ENCODE results near the gene SMG6. TPM values are rescaled to one million over a fixed set of nuclear protein-coding genes. Genes with fewer than 3 reads are reported as not detected.
A peak's percentile ranks its signal among the peaks of the same experiment; 100 is the strongest.

SMG6 gene
- total and polyA plus RNA-seq, 2 experiments from 2014 or later: 23.0 to 50.8 TPM

- Histone ChIP-seq H3K36me3 (no peaks in the 10 kb centered on the region), H3K27me3 (no peaks in the 10 kb centered on the region), H3K9me3 (ENCODE audit: low read depth) (no peaks in the 10 kb centered on the region), H3K4me3 (no peak overlapping the region), H3K27ac (no peak overlapping the region), H3K4me1 (ENCODE audit: low read depth) (peaks cover 22% of the 10 kb centered on the region)
- DNase-seq (ENCODE audit: low read depth in 1 of 2, low spot score in 1 of 2): no peak
- TF ChIP-seq CTCF (IDR thresholded peaks at IDR 0.05; ENCODE audit: low read depth, low read length): no peak
Observed at GRCh38 chr17:2108170-2108569, 195.4 kb downstream of the SMG6 start.

GRCh38 chr17:2107506-2107905 is 196.1 kb downstream of the SMG6 start:
- H3K9me3 ChIP-seq (ENCODE audit: low read depth): no peaks in the 10 kb centered on the region
- no peak overlapping the region for H3K27ac ChIP-seq
- no peak for TF ChIP-seq CTCF (IDR thresholded peaks at IDR 0.05; ENCODE audit: low read depth, low read length)

GRCh38 chr17:2107050-2107449 is 196.5 kb downstream of the SMG6 start:
- H3K4me1 ChIP-seq (ENCODE audit: low read depth): peaks cover 20% of the 10 kb centered on the region
- DNase-seq (ENCODE audit: low read depth in 1 of 2, low spot score in 1 of 2): no peak
- no peak overlapping the region for H3K4me3 ChIP-seq
- no peak for TF ChIP-seq CTCF (IDR thresholded peaks at IDR 0.05; ENCODE audit: low read depth, low read length)
- no peaks in the 10 kb centered on the region for H3K36me3 ChIP-seq
- no peak overlapping the region for H3K27ac ChIP-seq
- H3K27me3 ChIP-seq: no peaks in the 10 kb centered on the region
- H3K9me3 ChIP-seq (ENCODE audit: low read depth): no peaks in the 10 kb centered on the region

More at GRCh38 chr17:2107506-2107905, 196.1 kb downstream of the SMG6 start:
- peaks cover 20% of the 10 kb centered on the region for H3K4me1 ChIP-seq (ENCODE audit: low read depth)
- DNase-seq (ENCODE audit: low read depth in 1 of 2, low spot score in 1 of 2): no peak
- no peak overlapping the region for H3K4me3 ChIP-seq
- no peaks in the 10 kb centered on the region for H3K36me3 ChIP-seq
- H3K27me3 ChIP-seq: no peaks in the 10 kb centered on the region

GRCh38 chr17:2106308-2106955 is 197.2 kb downstream of the SMG6 start:
- Histone ChIP-seq H3K27me3 (no peaks in the 10 kb centered on the region), H3K36me3 (no peaks in the 10 kb centered on the region), H3K4me1 (ENCODE audit: low read depth) (peaks cover 20% of the 10 kb centered on the region), H3K27ac (peak overlapping the region; percentile 71), H3K4me3 (no peak overlapping the region), H3K9me3 (ENCODE audit: low read depth) (no peaks in the 10 kb centered on the region)
- no peak for DNase-seq (ENCODE audit: low read depth in 1 of 2, low spot score in 1 of 2)
- TF ChIP-seq CTCF (IDR thresholded peaks at IDR 0.05; ENCODE audit: low read depth, low read length): no peak

GRCh38 chr17:2105663-2106062 is 197.9 kb downstream of the SMG6 start:
- H3K27me3 ChIP-seq: no peaks in the 10 kb centered on the region
- H3K9me3 ChIP-seq (ENCODE audit: low read depth): no peaks in the 10 kb centered on the region
- peak overlapping the region; percentile 71 for H3K27ac ChIP-seq
- TF ChIP-seq CTCF (IDR thresholded peaks at IDR 0.05; ENCODE audit: low read depth, low read length): no peak
- H3K36me3 ChIP-seq: no peaks in the 10 kb centered on the region
- DNase-seq (ENCODE audit: low read depth in 1 of 2, low spot score in 1 of 2): no peak
- no peak overlapping the region for H3K4me3 ChIP-seq
- peaks cover 20% of the 10 kb centered on the region for H3K4me1 ChIP-seq (ENCODE audit: low read depth)

Data from cardiac muscle cell (in vitro differentiated cells and primary cell).